Fibroblast of lung (primary cell): ENCODE data around the gene C17orf67. TPM values are rescaled to one million over a fixed set of nuclear protein-coding genes. Genes with fewer than 3 reads are reported as not detected.
"Not testable (repeated sequence)": the region's sequence is repeated elsewhere in the genome, so short reads cannot be mapped to it uniquely, and the experiment has no call there.

Source experiments
- DNase-seq, 2 donors: peaks; one replicate each; pipeline versions ENCODE4 v3.0.0 to v3.0.0-alpha.2; 2010; ENCODE audit warnings: low read depth in 2 of 2
- H2AFZ ChIP-seq: 2 replicates; pipeline ENCODE4 v1.5.1; 2012; ENCODE audit warnings: low read length, control low read depth, inconsistent platforms
- H3K27ac ChIP-seq: 2 replicates; pipeline ENCODE4 v1.5.1; 2011; ENCODE audit warnings: low read length, control low read depth; ENCODE audit not compliant: insufficient read depth
- H3K27me3 ChIP-seq: 2 replicates; pipeline ENCODE4 v1.5.1; 2011; ENCODE audit warnings: mild to moderate bottlenecking, low read length; ENCODE audit not compliant: control insufficient read depth, insufficient read depth
- H3K36me3 ChIP-seq: 2 replicates; pipeline ENCODE4 v1.5.1; 2011; ENCODE audit warnings: low read length; ENCODE audit not compliant: control insufficient read depth, insufficient read depth
- H3K4me1 ChIP-seq: 2 replicates; pipeline ENCODE4 v1.5.1; 2011; ENCODE audit warnings: low read length; ENCODE audit not compliant: control insufficient read depth, insufficient read depth; ENCODE audit errors: extremely low read depth
- H3K4me2 ChIP-seq: 2 replicates; pipeline ENCODE4 v1.5.1; 2011; ENCODE audit warnings: low read length, control low read depth; ENCODE audit not compliant: insufficient read depth; ENCODE audit errors: extremely low read depth
- H3K4me3 ChIP-seq, 4 experiments: fragments of 200-600 bp in 1 of 4; sonication (generic) in 1 of 4; replicated peaks in 1 of 4; 2 replicates each; pipeline ENCODE4 v1.5.1; 2011 to 2016; ENCODE audit warnings: low read length in 4 of 4, low read depth in 3 of 4, mild to moderate bottlenecking in 3 of 4, control low read depth in 2 of 4, inconsistent platforms in 1 of 4, mixed read lengths in 1 of 4; ENCODE audit not compliant: insufficient read depth in 1 of 4; ENCODE audit errors: control extremely low read depth in 1 of 4
- H3K79me2 ChIP-seq: 2 replicates; pipeline ENCODE4 v1.5.1; 2012; ENCODE audit warnings: mild to moderate bottlenecking, low read length, inconsistent platforms; ENCODE audit not compliant: control insufficient read depth, insufficient read depth
- H3K9ac ChIP-seq: 2 replicates; pipeline ENCODE4 v1.5.1; 2011; ENCODE audit warnings: mild to moderate bottlenecking, low read length, control low read depth; ENCODE audit not compliant: insufficient read depth
- H3K9me3 ChIP-seq: 2 replicates; pipeline ENCODE4 v1.5.1; 2012; ENCODE audit warnings: low read depth, low read length; ENCODE audit not compliant: control insufficient read depth, insufficient read depth
- H4K20me1 ChIP-seq: 2 replicates; pipeline ENCODE4 v1.5.1; 2011; ENCODE audit warnings: low read length; ENCODE audit not compliant: control insufficient read depth, insufficient read depth; ENCODE audit errors: extremely low read depth
- CTCF ChIP-seq, 2 donors: IDR thresholded peaks in 1 of 2; conservative IDR thresholded peaks in 1 of 2; 1 replicate in 1 of 2; 2 replicates in 1 of 2; pipeline ENCODE4 v1.5.1; 2011 to 2012; ENCODE audit warnings: low read length in 2 of 2, control low read depth in 1 of 2, inconsistent platforms in 1 of 2, low read depth in 1 of 2, mild to moderate bottlenecking in 1 of 2
- EZH2 ChIP-seq: IDR thresholded peaks from 2 replicates; pipeline ENCODE4 v1.5.1; 2012; ENCODE audit warnings: low read length, control low read depth, mild to moderate bottlenecking; ENCODE audit errors: missing control alignments
- polyA plus RNA-seq, 2 donors: library from polyadenylated mRNA; depleted of rRNA in 1 of 2; stranded (reverse) in 1 of 2; unstranded in 1 of 2; fragments of >200 nt; gene quantifications; 2 replicates each; pipeline ENCODE4 v1.2.1, GENCODE V29; 2011 to 2012; ENCODE audit warnings: missing spikeins in 1 of 2
- total RNA-seq: library from RNA; depleted of rRNA; stranded (reverse); fragments of >200 nt; gene quantifications from 2 replicates; pipeline ENCODE4 v1.2.1, GENCODE V29; 2014

Gene C17orf67
- total and polyA plus RNA-seq, 2 donors (not counting 1 experiment from before 2014, with no cell fraction given): 0.45 to 1.7 TPM

GRCh38 chr17:56762988-56763387 is 70.7 kb downstream of the C17orf67 start:
- Histone ChIP-seq H2AFZ (no peak overlapping the region), H3K27me3 (no peaks in the 10 kb centered on the region), H3K4me2 (no peak overlapping the region), H3K36me3 (no peaks in the 10 kb centered on the region), H4K20me1 (no peaks in the 10 kb centered on the region), H3K9me3 (no peaks in the 10 kb centered on the region), H3K27ac (no peak overlapping the region), H3K4me1 (no peaks in the 10 kb centered on the region), H3K9ac (no peak overlapping the region), H3K4me3 (no peak overlapping the region), H3K79me2 (no peaks in the 10 kb centered on the region)
- TF ChIP-seq EZH2: no peak
- TF ChIP-seq CTCF (conservative IDR thresholded peaks at IDR 0.05 in 1 of 2, IDR thresholded peaks at IDR 0.05 in 1 of 2; ENCODE audit: low read depth in 1 of 2, low read length in 2 of 2): no peak
- DNase-seq: no peak

GRCh38 chr17:56762144-56762543 is 71.6 kb downstream of the C17orf67 start:
- H3K27ac ChIP-seq: no peak overlapping the region
- no peaks in the 10 kb centered on the region for H3K36me3 ChIP-seq
- H3K4me2 ChIP-seq: no peak overlapping the region
- H3K4me1 ChIP-seq: no peaks in the 10 kb centered on the region
- H3K27me3 ChIP-seq: no peaks in the 10 kb centered on the region
- no peak overlapping the region for H2AFZ ChIP-seq
- H3K4me3 ChIP-seq: no peak overlapping the region
- no peaks in the 10 kb centered on the region for H4K20me1 ChIP-seq
- no peak overlapping the region for H3K9ac ChIP-seq
- no peak for DNase-seq
- TF ChIP-seq CTCF (conservative IDR thresholded peaks at IDR 0.05 in 1 of 2, IDR thresholded peaks at IDR 0.05 in 1 of 2; ENCODE audit: low read depth in 1 of 2, low read length in 2 of 2) (no peak), EZH2 (no peak)
- no peaks in the 10 kb centered on the region for H3K79me2 ChIP-seq
- H3K9me3 ChIP-seq: no peaks in the 10 kb centered on the region

- H3K79me2 ChIP-seq: no peaks in the 10 kb centered on the region
- H3K9me3 ChIP-seq: no peaks in the 10 kb centered on the region
- no peak overlapping the region for H3K4me3 ChIP-seq
- H3K27me3 ChIP-seq: no peaks in the 10 kb centered on the region
- no peaks in the 10 kb centered on the region for H3K36me3 ChIP-seq
- H3K4me1 ChIP-seq: peaks cover 5% of the 10 kb centered on the region
- H3K9ac ChIP-seq: no peak overlapping the region
- H4K20me1 ChIP-seq: no peaks in the 10 kb centered on the region
- H3K27ac ChIP-seq: no peak overlapping the region
- TF ChIP-seq EZH2: no peak
- TF ChIP-seq CTCF (conservative IDR thresholded peaks at IDR 0.05 in 1 of 2, IDR thresholded peaks at IDR 0.05 in 1 of 2; ENCODE audit: low read depth in 1 of 2, low read length in 2 of 2): no peak
- DNase-seq: no peak
- no peak overlapping the region for H3K4me2 ChIP-seq
- H2AFZ ChIP-seq: no peak overlapping the region
Observed at GRCh38 chr17:56761387-56761786, 72.3 kb downstream of the C17orf67 start.

- not testable (repeated sequence) for H3K27me3 ChIP-seq, H3K4me2 ChIP-seq, H3K36me3 ChIP-seq, H3K4me3 ChIP-seq, H3K9me3 ChIP-seq, H4K20me1 ChIP-seq, H3K27ac ChIP-seq, H3K9ac ChIP-seq, H3K79me2 ChIP-seq, DNase-seq, H2AFZ ChIP-seq
- H3K4me1 ChIP-seq: peaks cover 16% of the 10 kb centered on the region
Observed at GRCh38 chr17:56757611-56758010, 76.1 kb downstream of the C17orf67 start.
